Stimulated activated CD8-positive, alpha-beta memory T cell treated with anti-CD3 and anti-CD28 coated beads, Interleukin-2, amount 100 ng/mL, for 1 hour (primary cell): ENCODE measurements around the gene PERM1.

ENCODE experiments used
- DNase-seq, 2 donors: peaks; one replicate each; pipeline ENCODE4 v3.0.0-alpha.2; 2020; ENCODE audit warnings: low read depth in 2 of 2

Gene PERM1

GRCh38 chr1:934991-935750 is 46.7 kb downstream of the PERM1 start:
- DNase-seq, result no peak

DNA sequence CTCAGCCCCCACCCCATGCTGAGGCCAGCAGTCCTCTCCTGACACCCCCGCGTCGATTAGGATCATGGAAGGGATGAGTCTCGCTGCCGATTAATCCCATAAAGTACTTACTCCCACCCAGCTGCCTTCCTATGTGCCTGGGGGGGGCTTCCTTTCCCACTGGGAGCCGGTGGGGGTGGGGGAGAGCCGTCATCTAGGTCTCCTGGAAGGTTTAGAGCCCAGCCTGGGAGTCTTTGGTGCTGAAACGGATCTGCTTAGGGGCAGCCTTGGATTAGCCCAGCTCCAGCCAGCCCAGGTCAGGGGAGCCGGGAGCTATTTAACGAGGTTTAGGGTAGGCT is 48.3 kb downstream of the PERM1 start:
- no peak for DNase-seq

DNA sequence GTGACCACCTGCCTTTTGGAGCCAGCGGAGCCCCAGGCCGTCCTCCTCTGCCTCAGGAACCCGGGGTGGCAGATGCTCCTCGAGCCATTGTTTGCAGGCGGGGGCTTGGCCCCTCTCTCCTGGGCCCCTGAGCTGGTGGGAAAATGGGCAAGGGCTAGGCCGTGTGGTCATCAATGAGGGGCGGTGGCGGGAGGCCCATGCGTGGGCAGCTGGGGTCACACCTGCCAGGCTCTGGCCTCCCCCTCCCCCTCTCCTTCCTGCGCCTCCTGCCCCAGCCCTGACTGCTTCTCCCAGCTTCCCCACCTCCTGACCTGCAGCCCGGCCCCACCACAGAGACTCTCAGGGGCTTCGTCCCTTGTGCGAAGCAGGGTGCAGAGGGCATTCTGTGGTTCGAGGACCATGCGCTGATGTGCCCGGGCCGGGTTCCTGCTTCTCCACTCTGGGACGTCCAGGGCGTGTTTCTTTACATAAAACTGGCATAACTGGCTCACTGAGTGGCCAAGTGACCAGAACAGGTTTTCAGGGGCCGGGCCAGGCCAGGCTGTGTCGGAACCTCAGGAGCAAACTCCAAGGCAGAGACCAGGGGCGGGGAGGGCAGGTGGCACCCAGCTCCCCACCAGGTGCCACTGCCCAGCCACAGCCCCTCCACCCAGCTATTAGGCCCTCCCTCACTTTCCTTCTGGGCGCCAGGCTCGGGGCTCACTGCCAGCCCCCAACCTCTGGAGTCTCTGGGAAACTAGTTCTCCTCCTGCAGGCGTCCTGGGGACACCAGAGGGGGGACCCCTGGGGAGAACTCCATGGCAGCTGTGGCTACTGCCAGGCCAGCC is 48.9 kb downstream of the PERM1 start:
- no peak for DNase-seq

DNA sequence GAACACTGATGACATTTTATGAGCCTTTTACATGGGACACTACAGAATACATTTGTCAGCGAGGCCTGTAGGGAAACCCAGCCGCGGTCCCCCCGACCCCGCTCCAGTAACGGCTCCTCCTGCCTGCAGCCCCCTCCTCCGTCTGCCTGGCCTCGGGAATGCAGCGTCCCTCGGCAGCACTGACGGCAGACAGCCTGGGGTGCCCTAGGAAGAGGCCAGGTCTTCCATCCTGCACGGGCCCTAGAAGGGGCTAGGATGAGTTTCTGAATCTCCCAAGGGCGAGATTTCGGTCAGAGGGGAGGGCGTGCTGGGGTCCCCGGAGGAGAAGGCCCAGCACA is 49.8 kb downstream of the PERM1 start:
- no peak for DNase-seq

DNA sequence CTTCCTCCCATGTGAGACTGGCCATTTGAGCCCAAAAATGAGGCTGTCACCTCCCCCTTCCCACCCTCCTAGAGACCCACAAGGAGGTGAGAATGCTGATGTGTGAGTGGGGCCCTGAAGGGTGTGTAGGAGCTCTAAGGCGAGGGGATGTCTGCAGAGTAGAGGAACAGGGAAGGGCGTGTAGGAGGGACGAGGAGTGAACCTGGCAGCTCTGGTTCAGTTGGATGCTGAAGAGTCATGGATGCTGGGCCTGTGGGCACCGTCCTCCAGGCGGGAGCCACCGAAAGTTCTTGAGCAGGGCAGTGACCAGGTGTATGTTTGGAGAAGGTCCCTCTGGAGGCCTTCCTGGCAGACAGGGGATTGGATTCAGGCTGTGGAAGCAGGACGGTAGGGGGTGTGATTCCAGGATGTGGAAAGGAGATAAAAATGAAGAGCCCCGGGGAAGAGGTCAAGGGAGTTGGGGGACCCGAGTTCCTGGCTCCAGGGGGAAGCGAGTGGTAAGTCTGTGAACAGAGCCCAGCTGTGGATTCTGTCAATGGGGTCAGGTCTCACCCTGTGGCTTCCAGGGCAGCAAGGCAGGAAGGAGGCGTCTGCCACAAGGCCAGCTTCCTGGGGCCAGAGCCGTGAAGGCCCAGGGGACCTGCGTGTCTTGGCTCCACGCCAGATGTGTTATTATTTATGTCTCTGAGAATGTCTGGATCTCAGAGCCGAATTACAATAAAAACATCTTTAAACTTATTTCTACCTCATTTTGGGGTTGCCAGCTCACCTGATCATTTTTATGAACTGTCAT is 50.3 kb downstream of the PERM1 start:
- DNase-seq, result no peak

DNA sequence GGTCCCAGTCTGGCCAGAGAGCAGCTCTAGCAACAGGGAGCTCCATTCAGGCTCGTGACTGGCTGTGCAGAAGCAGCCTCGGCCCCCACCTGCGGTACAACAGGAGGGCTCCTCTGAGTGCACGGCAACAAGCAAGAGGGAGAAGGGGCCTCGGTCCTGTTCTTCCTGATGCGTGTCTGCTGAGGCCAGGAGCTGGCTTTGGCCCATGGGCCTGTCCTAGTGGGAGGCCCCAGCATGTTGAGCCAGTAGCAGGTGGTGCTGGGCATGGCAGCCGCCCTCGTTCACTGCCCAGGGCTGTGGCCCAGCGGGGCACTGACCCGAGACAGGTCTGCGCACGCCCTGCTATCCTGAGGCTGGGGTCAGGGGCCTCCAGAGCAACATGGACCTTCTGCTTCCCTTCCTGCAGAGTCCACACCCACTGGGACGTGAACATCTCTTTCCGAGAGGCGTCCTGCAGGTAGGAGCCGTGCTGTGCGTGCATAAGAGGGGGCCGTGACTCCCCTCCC is 51.2 kb downstream of the PERM1 start:
- no peak for DNase-seq

DNA sequence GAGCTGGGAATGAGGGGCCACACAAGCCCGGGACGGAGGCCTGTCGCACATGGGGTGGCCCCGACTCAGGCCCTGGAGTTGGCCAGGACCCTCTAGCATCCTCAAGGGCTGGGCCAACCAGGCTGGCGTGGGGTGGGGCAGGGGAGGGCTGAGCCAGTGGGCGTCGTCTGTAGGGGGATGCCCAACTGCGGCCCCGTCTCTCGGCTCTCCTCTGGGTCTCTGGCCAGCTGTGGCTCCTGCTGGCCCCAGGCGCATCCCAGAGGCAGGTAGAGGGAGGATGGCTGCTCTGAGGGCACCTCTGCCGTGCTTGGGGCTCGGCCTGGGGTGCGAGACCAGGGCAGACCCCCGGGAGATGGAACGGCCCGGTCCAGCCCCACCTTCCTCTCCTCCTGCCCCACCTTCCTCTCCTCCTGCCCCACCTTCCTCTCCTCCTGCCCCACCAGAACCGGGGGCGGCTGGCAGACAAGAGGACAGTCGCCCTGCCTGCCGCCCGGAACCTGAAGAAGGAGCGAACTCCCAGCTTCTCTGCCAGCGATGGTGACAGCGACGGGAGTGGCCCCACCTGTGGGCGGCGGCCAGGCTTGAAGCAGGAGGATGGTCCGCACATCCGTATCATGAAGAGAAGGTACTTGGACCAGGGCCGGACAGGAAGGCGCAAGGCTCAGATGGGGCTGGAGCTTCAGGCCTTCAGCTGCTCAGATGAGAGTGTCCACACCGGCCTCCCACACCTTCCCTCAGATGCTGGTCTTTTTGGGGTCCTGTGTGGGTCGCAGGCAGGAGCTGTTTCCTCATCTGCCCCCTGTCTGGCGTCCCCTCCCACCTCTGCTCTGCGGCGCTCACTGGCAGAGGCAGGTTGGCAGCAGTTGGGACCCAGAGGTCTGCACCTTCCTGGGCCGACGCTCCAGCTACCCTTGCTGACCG is 51.9 kb downstream of the PERM1 start:
- no peak for DNase-seq

DNA sequence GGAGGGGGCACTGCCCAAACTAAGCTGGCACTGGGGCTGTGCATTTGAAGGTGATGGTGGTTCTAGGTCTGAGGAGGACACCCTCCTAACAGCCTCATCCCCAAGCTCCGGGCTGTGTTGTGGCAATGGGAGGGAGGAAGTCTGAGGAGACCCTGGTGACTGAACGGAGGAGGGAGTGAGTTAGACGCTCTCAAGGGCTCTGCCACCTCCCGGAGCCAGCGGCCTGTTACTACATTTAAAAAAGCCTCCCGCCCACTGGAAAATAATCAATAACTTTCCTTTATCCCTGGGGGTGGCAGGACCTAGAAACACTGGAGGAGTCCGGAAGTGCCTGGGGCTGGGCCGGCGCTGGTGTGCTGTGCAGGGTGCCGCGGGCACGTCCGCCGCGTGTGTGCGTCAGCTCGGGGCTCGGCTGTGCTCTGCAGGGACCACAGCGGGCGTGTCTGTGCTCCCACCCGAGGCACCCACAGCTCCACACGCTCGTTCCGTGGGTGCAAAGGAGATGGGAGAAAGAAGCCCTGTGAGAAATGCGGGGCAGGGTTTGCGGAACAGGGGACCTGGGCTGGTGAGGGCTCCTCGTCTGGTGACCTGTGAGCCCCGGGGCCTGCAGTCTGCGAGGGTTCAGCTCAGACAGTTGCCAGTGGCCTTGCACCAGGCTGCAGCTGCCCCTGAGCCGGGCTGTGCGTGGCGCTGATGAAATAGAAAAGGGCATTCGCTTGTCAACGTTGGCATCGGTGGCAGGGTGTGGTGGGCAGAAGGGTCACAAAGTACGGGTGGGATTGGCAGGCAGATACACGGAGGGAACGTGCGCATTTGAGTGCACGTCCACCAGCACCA is 52.9 kb downstream of the PERM1 start:
- DNase-seq, result no peak

- no peak for DNase-seq
Measured at GRCh38 chr1:927748-928147, 54.1 kb downstream of the PERM1 start.

GRCh38 chr1:927234-927633 is 54.7 kb downstream of the PERM1 start:
- no peak for DNase-seq

DNA sequence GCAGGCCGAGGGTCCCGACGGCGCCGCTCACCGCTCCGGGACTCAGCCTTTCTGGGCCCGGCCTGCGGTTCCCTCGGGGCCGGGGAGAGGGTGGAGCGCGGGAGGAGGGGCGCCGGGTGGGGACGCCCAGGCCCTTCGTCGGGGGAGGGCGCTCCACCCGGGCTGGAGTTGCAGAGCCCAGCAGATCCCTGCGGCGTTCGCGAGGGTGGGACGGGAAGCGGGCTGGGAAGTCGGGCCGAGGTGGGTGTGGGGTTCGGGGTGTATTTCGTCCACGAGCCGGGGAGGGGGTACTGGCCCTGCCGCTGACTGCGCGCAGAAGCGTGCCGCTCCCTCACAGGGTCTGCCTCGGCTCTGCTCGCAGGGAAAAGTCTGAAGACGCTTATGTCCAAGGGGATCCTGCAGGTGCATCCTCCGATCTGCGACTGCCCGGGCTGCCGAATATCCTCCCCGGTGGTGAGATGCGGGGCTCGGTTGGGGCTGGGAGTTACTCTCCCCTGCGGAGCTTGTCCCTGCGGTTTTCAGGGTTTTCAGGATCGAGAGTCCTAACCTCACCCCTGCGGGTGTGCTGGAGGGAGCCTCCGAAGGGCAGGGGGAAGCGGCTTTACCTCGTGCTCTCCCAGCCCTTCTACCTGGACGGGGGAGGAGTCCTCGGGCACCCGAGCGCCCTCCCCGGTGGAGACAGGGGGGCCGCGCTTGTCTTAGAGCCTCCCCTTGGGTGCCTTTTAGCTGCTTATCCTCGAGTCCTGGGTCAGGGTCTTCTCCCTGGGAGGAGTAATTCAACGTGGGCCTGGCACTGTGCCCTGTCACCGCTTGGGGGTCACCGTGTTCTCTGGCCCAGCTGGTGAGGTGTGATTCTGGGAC is 56.1 kb downstream of the PERM1 start:
- DNase-seq, result no peak
